ENCODE results near the gene FAM83G.
"Not testable (repeated sequence)": the region's sequence is repeated elsewhere in the genome, so short reads cannot be mapped to it uniquely, and the experiment has no call there.

The FAM83G gene

GRCh38 chr17:19022747-19023146, 18.2 kb upstream of the FAM83G start:
- DNase-seq (ENCODE audit: low read depth) = no peak

GRCh38 chr17:19022128-19022527, 17.6 kb upstream of the FAM83G start:
- DNase-seq (ENCODE audit: low read depth) = no peak

GRCh38 chr17:19021622-19022083, 17.1 kb upstream of the FAM83G start:
- DNase-seq (ENCODE audit: low read depth) = no peak

- not testable (repeated sequence) for DNase-seq (ENCODE audit: low read depth)
Observed at GRCh38 chr17:19021011-19021621, 16.6 kb upstream of the FAM83G start.

- no peak for DNase-seq (ENCODE audit: low read depth)
Observed at GRCh38 chr17:19020016-19020415, 15.5 kb upstream of the FAM83G start.

GRCh38 chr17:19019041-19019941, 14.7 kb upstream of the FAM83G start:
- DNase-seq (ENCODE audit: low read depth) = no peak

- DNase-seq (ENCODE audit: low read depth) = no peak
Observed at GRCh38 chr17:19018600-19018950, 14.0 kb upstream of the FAM83G start.

GRCh38 chr17:19017804-19018599, 13.4 kb upstream of the FAM83G start:
- no peak for DNase-seq (ENCODE audit: low read depth)

- no peak for DNase-seq (ENCODE audit: low read depth)
Observed at GRCh38 chr17:19017401-19017800, 12.8 kb upstream of the FAM83G start.

- DNase-seq (ENCODE audit: low read depth) = no peak
Observed at GRCh38 chr17:19016881-19017280, 12.3 kb upstream of the FAM83G start.

GRCh38 chr17:19016297-19016696, 11.7 kb upstream of the FAM83G start:
- no peak for DNase-seq (ENCODE audit: low read depth)

- no peak for DNase-seq (ENCODE audit: low read depth)
Observed at GRCh38 chr17:19015428-19015827, 10.9 kb upstream of the FAM83G start.

GRCh38 chr17:19014628-19015215, 10.2 kb upstream of the FAM83G start:
- DNase-seq (ENCODE audit: low read depth) = peak; percentile 15

- no peak for DNase-seq (ENCODE audit: low read depth)
Observed at GRCh38 chr17:19013806-19014627, 9.5 kb upstream of the FAM83G start.

- no peak for DNase-seq (ENCODE audit: low read depth)
Observed at GRCh38 chr17:19013226-19013625, 8.7 kb upstream of the FAM83G start.

- DNase-seq (ENCODE audit: low read depth) = no peak
Observed at GRCh38 chr17:19012171-19013080, 7.9 kb upstream of the FAM83G start.

- no peak for DNase-seq (ENCODE audit: low read depth)
Observed at GRCh38 chr17:19011581-19011980, 7.0 kb upstream of the FAM83G start.

GRCh38 chr17:19010729-19011505, 6.4 kb upstream of the FAM83G start:
- DNase-seq (ENCODE audit: low read depth) = peak; percentile 82

GRCh38 chr17:19009970-19010369, 5.4 kb upstream of the FAM83G start:
- DNase-seq (ENCODE audit: low read depth) = no peak

Data from amniotic epithelial cell (primary cell).